Choroid plexus epithelial cell (primary cell): Measurements from ENCODE around the gene SPATA32.

Experiments used
- DNase-seq: peaks from one replicate; pipeline ENCODE4 v3.0.0-alpha.2; 2010; ENCODE audit warnings: low read depth
- H3K4me3 ChIP-seq: 2 replicates; pipeline ENCODE4 v1.5.1; 2011; ENCODE audit warnings: low read depth, mild to moderate bottlenecking, control low read depth, low read length, moderate library complexity
- CTCF ChIP-seq: conservative IDR thresholded peaks from 2 replicates; pipeline ENCODE4 v1.5.1; 2011; ENCODE audit warnings: low read depth, mild to moderate bottlenecking, control low read depth, inconsistent platforms, low read length, moderate library complexity

Gene SPATA32

DNA sequence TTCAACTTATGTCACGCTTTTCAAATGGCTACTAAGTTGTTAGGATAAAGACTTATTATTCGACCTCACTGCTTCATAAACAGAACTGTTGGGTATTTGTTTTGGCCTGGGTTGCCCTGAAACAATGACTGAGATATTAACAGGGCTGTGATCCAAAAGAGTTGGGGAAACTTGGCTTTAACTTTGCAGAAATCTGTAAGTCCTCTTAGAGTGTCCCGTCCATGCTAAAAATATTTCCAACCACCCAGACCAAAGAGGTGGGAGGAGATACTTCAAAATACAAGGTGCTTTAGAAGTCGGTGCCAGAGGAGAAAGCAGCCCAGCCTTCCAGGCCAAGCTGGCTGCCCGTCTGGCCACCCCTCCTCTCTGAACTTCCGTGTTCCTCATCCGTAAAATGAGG lies 16.1 kb upstream of the SPATA32 start:
- no peak overlapping the region for H3K4me3 ChIP-seq
- TF ChIP-seq CTCF = no peak
- peak; percentile 53 for DNase-seq

GRCh38 chr17:45277216-45277849 lies 15.4 kb upstream of the SPATA32 start:
- peak; percentile 97 for DNase-seq
- TF ChIP-seq CTCF = peak; percentile 91
- H3K4me3 ChIP-seq = no peak overlapping the region

- peak; percentile 55 for DNase-seq
- no peak overlapping the region for H3K4me3 ChIP-seq
- TF ChIP-seq CTCF = no peak
Measured at GRCh38 chr17:45276031-45276430, 14.1 kb upstream of the SPATA32 start.

- TF ChIP-seq CTCF = no peak
- no peak overlapping the region for H3K4me3 ChIP-seq
- DNase-seq = no peak
Measured at GRCh38 chr17:45274033-45274432, 12.1 kb upstream of the SPATA32 start.

DNA sequence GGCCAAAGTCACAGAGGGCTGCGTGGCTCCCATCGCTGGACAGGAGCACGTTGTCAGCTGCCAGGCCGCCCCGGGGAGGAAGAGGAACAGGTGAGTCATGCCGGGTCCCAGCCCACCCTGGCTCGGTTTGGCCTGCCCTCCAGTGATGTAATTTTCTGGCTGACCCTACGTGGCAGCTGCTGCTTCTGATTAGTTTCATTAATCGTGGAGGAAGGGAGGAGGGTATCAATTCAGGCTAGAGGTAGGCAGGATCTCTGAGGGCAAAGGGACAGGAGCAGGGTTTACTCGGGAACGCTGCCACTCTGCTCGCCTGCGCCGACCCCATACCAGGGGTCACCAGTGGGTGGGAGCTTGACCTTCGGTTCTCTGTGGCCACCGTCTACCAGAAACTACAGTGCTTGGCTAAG lies 11.7 kb upstream of the SPATA32 start:
- no peak overlapping the region for H3K4me3 ChIP-seq
- no peak for DNase-seq
- TF ChIP-seq CTCF = no peak

DNA sequence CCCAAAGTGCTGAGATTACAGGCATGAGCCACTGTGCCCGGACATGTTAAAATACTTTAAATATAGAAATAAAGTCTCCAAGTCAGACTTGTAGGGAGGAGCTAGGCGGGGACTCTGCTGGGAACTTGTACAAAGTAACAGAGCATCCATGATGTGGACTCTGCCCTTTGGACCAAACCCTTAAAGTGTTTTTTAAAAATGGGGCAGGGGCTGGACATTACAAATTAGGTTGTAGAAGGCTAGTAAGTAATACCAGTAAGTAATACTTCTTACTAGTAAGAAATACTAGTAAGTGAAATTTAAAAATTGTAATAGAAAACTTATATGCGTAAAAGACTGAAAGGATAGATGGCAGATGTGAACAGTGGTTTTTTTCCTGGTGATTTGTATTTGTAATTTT lies 9.7 kb upstream of the SPATA32 start:
- no peak for TF ChIP-seq CTCF
- DNase-seq = no peak

DNA sequence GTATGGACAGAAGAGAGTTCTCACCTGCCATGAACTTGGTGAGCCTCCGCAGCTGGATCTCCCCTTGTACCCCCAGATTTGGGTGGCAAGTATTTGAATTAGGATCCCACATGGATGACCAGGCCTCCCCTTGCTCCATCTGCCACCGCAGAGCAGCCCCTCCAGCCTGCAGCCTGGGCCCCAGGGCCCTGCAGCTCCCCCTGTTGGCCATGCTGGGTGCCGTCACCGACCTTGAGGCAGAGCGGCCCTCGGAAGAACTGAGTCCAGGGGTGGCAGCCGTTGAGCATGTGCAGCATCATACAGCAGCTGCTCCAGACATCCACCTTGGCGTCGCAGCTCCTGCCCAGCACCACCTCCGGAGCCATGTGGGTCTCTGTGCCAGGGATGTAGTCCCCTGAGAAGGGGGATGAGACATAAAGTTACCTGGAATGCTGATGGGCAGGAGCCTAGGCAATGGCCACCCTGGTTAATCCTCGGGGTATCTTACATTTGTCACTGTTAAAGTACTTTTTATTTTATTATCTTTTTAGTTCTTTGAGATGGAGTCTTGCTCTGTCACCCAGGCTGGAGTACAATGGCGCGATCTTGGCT lies 9.0 kb upstream of the SPATA32 start:
- TF ChIP-seq CTCF = peak; percentile 73
- no peak overlapping the region for H3K4me3 ChIP-seq
- DNase-seq = no peak

More for the DNA sequence above, 9.7 kb upstream of the SPATA32 start:
- no peak overlapping the region for H3K4me3 ChIP-seq
